SK-N-DZ (cell line): ENCODE measurements around the gene CALN1.
"Not testable (repeated sequence)": the region's sequence is repeated elsewhere in the genome, so short reads cannot be mapped to it uniquely, and the experiment has no call there.

Source experiments
- DNase-seq: peaks from one replicate; pipeline ENCODE4 v3.0.0-alpha.2; 2015; ENCODE audit warnings: low spot score

Gene CALN1

DNA sequence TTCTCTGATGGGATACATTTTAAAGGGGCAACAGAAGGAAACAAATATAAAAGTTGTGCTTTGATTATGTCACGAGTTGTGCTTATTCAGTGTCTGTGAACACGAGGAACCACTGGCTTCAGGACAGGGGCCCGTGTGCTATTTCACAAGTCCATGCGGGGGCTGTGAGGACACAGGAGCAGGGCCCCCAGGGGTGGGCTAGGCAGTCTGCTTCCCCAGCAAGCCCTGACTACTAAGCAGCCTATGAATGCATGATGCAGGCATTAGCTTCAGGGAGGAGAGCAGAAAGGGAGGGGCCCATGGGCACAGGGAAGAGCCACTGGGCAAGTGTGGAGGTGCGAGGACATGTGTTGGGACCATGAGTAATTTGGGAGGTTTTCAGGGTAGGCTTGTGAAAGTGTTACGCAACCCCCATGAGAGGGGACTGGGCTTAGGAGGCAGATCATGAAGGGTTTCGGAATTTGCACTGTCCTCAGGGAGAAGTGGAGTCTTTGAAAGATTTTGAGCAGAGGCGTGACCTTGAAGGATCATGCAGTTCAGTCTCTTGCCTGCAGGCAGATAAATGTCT lies 424.9 kb downstream of the CALN1 start:
- DNase-seq: no peak

DNA sequence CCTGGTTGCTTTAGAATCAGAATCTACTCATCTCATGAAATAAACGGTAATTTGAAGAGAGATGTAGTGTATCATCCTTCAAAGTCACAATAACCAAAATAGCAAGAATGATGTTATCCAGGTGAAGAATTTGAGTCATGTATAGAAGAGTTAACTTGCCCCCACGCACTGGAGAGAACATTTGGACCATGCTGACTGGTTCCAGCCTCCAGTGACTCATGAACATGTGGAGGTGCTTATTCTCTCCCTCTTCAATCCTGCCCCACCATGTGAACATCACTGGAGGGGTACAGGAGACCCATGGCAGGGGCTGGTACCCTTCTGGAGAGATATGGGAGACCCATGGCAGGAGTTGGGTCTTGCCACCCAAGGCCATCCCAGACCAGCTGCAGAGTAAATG lies 427.8 kb downstream of the CALN1 start:
- no peak for DNase-seq

DNA sequence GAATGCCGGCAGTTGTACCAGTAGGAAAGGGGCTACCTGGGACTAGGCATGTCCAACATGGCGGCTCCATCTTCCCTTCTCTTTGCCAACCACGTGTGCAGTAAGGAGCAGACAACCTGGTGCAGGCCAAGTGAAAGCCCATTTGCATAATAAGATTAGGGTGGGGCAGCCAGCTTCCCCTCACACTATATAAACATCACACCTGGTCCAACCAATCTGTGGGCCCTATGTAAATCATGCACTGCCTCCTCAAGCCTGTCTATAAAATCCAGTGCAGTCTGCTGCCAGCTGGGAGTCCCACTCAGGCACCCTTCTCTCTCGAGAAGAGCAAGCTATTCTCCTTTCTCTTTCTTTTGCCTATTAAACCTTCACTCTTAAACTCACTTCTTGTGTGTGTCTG lies 429.3 kb downstream of the CALN1 start:
- peak; percentile 25 for DNase-seq

DNA sequence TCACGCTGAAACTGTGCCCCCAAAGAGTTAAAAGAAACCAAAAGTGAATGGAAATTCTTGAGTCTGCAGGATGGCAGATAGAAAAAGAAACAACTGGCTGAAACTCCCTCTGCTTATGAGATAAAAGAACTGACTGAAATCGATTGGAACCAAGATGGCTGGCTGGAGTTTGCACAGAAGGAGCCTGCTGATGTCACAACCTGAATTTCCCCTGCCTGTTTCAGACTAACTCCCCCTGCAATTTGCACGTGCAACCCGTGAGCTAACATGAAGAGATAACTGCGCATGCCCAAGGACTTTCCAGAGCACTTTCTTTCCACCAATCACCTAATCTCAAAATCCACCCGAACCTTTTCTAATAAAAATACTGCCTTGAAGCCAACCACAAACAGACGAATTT lies 435.5 kb downstream of the CALN1 start:
- no peak for DNase-seq

DNA sequence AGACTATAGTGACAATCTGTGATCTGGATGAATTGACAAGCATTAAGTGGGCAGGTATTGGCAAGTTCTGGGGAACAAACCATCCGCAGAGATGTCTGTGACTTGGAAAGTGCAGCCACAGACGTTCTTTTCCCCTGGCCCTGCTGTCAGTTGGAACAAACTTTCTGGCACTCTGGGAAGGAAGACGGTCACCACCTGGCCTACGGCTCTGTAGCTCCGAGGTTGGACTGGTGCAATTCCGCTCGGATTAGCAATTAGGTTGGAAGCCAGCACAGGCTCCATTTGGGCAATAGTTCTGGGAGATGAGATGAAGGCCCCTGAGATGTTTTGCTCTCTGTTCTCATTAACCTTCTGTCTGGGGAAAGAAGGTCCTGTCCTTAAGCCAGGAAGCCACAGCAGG lies 437.5 kb downstream of the CALN1 start:
- DNase-seq: no peak

DNA sequence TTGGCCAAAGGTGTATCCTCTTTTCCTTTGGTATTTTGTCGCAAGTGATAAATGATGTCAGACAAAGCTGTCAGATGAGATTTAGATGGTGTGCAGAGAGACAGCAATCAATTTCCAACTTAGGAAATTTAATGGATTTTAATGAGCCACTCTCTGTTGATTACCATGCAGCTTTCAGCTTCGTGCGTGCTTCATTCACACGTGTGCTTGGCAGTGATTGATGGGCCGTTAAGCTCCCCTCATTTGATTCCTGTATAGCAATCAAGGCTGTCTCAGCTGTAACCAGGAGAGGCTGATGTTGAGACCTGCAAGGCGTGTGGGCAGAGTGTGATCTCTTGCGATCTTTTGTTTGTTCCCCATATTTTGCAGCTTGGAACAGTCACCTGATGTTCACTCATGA lies 439.6 kb downstream of the CALN1 start:
- no peak for DNase-seq

DNA sequence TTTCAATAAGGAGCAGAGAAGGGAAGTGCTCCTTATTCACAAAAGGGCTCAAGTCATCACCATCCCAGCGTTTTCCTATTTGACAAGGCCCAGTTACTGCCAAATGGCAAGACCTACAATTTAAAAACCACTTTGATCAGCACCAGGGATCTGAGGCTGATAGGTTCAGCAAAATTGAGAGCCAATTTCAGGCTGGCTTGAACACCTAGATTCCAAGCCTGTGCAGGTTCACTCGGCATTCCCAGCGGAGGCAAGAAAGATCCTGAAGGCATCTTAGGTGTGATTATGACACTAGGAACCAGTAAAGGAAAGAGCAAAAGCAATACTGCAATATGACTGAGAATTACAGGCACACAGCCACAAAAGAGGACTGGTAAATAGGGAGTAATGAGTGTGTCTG lies 441.4 kb downstream of the CALN1 start:
- DNase-seq: no peak

DNA sequence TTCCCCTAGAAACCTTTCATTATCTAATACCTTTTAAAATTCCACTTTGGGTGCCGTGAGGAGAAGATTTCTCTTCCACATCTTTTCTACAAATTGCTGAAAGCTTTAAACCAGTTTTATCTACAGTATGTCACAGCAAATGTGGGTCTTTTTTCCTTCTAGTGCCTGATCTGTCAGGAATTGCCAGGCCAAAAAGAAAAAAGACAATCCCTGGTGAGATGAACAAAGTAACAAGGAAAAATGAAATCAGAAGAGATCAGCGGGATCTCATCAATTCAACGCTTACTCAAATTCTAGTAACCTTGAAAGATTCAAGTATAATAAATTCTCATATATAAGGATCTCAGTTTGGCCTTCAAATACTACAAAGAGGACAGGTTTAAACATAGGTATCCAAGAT lies 449.5 kb downstream of the CALN1 start:
- DNase-seq: no peak

DNA sequence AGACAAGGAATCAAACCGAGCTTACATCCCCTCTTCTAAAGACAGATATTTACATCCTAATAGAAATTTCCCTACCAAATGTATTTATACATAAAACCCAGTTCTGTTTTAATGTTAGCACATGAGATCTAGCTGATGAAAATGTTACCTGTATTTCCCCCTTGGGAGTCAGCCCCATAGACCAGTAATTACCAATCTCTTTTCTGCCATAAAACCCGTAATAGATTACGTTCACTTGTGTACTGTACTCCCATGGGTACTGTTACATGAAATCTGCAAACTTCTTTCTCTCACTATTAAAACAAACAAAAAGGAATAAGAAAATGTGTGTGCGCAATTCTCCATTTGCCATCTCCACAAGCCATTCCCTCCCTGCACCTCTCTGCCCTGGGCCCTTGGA lies 450.9 kb downstream of the CALN1 start:
- no peak for DNase-seq

DNA sequence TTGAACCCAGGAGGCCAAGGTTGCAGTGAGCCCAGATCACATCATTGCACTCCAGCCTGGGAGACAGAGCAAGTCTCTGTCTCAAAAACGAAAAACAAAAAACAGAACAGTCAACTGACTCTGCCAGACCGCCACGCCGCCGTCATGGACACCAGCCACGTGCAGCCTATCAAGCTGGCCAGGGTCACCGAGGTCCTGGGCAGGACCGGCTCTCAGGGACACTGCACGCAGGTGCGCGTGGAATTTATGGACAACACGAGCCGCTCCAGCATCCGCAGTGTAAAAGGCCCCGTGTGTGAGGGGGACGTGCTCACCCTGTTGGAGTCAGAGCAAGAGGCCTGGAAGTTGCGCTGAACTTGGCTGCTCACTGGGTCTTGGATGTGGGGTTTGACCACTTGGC lies 470.0 kb downstream of the CALN1 start:
- DNase-seq: no peak

DNA sequence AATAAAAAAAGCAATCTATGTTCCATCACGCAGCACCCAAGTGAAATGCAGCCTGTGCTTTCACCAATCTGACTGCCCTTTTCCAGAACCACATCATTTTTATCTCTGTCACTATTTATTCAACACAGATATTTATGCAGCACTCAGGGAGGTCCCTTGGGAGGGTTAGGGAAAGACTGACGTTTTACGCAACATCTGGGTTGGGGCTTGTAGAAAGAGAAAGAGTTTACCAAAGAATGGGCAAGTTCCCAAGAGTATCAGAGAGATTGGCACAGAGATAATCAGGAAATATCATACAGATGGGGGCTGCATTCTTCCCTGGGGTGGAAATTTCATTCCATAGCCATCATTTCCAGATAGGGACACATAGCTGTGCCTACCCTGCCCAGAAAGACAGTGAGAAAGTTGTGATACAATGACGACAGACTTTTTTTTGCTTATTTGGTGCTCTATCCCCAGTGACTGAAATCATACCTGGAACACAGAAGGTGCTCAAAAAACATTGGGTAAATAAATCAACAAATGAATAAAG lies 474.2 kb downstream of the CALN1 start:
- DNase-seq: no peak

DNA sequence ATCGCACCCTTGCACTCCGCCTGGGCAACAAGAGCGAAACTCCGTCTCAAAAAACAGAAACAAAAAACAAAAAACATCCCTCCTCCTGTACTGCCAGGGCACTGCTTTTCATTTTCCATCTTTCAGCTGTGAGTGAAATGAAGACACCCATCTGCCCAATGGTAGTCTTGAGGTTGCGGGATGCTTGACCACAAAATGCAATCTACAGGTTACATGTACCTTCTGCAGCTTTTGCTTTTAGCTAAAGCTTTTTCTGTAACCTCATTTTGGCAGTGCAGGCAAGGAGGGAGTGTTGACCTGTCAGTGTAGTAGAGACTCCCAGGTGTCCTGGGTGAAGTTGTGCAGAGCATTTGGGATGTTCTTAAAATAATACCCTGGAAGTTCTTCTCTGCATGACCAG lies 476.5 kb downstream of the CALN1 start:
- no peak for DNase-seq

DNA sequence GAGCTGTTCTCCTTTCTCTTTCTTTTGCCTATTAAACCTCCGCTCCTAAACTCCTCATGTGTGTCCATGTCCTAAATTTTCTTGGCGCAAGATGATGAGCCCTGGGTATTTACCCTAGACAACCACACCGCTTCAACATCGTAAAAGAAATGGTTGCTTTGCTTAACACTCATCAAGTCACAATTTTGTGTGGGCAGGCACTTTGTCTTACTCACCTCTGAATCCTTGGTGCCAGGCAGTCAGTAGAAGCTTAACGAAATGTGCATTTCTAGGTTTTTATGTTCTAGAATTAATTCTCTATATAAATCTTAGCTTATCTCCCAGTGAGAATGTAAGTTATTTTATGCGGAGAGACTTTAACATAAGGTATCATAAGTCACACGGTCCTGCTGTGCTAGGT lies 478.7 kb downstream of the CALN1 start:
- DNase-seq: no peak

DNA sequence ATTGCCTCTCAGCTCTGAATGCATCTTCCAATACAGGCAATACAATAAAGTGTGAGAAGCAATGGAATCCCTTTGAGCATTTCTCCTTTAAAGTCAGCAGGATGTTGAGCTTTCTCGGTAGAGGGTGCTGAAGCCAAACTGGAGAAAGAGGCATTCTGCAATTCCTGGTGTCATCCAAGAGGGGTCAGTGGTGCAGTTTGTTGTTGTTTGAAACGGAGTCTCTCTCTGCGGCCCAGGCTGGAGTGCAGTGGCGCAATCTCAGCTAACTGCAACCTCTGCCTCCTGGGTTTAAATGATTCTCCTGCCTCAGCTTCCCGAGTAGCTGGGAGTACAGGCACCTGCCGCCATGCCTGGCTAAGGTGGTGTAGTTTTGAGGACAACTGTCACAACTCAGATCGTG lies 486.5 kb downstream of the CALN1 start:
- DNase-seq: no peak

DNA sequence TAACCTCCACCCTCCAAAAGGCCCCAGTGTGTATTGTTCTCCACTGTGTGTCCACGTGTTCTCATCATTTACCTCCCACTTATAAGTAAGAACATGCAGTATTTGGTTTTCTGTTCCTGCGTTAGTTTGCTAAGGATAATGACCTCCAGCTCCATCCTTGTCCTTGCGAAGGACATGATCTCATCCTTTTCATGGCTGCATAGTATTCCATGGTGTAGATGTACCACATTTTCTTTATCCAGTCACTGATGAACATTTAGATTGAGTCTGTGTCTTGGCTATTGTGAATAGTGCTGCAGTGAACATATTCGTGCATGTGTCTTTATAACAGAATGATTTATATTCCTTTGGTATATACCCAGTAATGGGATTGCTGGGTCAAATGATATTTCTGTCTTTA lies 497.9 kb downstream of the CALN1 start:
- not testable (repeated sequence) for DNase-seq

DNA sequence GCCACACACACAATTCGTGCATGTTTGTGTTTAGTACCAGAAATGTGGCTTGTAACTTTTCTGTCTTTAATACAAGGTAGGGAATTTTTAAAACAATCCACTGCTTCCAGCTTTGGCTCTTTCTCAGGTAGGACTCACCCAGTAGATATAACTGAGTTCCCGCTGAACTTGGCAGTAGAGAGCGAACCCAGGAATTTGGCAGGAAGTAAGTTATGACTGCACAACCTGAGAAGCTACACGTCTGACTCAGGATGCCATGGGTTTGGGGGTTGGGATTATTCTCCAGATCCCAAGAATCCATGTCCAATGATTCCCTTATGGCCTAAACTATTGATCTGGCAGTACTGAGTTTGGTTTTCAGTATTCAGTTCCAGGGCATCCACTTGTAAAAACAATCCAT lies 499.7 kb downstream of the CALN1 start:
- no peak for DNase-seq

DNA sequence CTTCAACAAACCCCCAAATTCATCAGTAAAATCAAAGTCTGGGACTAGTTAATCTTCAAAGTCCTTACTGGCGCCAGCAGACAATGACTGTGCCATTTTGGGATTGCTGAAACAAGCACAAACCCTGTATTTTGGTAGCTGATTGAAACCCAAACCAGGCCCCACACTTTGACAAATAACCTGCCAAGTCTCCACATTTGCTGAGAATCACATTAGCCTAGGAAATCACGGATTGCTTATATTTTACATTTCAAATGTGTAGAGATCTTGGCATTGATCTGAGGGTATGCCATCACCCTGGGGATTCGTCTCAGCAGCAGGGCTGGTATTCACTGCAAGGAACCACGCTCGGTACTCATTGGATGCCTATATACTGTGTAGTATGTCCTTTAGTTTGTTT lies 501.1 kb downstream of the CALN1 start:
- DNase-seq: no peak

DNA sequence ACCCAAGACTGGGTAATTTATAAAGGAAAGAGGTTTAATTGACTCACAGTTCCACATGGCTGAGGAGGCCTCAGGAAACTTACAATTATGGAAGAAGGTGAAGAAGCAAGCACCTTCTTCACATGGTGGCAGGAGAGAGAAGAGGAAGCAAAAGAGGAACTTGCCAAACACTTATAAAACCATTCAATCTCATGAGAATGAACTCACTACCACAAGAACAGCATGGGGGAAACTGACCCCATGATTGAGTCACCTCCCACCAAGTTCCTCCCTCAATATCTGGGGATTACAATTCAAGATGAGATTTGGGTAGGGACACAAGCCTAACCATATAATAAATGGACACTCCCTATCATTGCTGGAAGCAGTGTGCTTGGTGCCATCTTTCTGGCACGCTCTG lies 506.3 kb downstream of the CALN1 start:
- no peak for DNase-seq

DNA sequence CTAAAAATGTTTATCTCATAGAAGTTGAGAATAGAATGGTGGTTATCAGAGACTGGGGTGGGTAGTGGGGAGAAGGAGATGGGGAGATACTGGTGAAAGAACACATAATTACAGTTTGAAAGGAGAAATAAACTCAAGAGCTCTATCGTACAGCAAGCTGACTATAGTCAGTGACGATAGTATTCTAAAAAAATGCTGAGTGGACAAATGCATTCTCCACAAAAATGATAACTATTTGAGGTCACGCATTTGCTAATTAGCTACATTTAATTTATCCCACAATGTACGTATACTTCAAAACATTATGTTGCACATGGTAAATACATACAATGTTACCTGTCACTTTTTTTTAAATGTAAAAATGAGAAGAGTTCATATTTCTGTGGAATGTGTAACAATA lies 507.7 kb downstream of the CALN1 start:
- DNase-seq: no peak

DNA sequence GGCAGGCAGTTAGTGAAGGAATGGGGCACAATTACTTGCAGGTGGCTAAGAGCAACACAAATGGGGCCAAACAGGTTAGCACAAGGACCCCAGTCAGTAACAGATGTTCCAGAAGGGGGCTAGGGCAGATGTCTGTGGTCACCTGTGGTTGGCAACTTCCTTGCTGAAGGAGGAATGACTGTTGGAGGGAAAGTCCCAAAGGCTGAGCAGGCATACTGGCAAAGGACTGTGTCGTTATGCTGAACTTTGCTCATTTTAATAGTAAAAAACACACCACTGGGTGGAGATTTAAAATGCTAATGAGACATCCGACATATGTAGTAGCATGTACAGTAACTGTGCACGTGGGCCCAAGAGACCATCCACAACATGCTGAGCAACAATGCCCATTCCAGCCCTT lies 511.6 kb downstream of the CALN1 start:
- no peak for DNase-seq

DNA sequence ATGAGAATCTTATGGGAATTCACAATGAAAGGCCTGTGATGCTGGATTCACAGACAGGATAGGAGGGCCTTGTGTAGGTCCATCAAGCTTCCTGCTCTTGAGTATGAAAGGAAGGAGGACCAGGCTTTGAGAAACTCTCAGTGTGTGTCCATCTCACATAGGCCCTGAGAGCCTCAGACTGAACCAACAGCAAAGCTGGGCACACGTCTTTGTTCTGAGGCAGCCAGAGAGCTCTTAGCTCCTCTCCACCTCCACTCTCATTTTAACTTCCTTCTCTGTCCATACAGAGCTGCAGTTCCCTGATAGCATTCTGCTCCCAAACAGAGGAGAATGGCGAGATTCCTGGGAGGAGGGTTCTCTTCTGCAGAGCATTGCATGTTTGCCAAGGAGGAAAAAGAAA lies 515.6 kb downstream of the CALN1 start:
- DNase-seq: no peak

DNA sequence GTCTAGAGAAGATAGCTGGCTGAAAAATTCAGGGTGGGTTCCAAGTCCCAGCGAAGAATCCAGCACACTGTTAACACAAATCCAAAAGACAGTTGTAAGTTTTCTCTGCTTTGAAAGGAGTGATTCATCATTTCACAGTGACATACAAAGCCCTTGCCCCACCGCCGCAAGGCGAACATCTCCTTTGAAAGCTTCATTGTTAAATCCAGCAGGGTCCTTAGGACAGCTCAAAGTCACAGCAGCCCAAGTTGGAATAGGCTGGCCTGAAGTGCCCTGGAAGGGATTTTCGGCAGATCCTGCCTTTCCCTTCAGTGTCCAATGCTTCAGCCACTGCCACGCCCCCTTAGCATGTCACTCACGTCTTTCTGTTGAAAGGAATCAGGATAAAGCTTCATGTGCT lies 526.1 kb downstream of the CALN1 start:
- no peak for DNase-seq

DNA sequence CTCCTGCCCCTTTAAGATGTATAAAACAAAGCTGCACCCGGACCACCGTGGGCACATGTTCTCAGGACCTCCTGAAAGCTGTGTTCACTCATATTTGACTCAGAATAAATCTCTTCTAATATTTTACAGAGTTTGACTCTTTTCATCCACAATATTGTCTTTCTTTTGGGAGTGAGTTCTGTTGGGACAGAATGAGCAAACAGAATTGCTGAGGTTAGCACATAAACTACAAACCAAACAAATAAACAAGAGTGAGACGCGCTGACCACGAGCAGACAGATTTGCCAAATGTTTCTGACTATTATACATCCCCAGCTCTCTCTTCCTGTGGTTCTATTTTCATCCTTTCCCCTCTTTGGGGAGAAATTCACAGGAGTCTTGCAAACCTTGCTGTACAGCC lies 526.7 kb downstream of the CALN1 start:
- DNase-seq: no peak

DNA sequence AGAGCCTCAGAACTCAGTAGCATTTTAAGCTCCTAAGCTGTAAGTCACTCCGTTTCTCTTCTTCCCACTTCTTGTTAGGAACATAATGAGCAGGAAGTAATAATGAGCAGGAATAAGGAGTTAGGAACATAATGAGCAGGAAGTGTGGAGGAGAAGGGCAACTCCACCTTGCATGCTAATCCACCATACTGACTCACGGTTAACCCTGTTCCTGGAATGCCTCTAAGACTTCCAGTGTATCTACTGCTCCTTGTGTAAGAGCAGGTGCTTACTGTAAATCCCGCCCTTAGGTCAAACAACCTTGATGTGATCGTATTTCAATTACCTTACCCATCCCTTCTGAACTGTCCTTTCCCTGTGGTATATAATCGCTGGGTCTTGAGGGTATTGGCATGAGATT lies 528.7 kb downstream of the CALN1 start:
- DNase-seq: no peak
